ENCODE measurements around the gene SNX9. TPM values are rescaled to one million over a fixed set of nuclear protein-coding genes. Genes with fewer than 3 reads are reported as not detected.
A peak's percentile ranks its signal among the peaks of the same experiment; 100 is the strongest.

Gene SNX9
- total RNA-seq, 1 donor from 2014 or later: 53.4 TPM

GRCh38 chr6:157877149-157877548 is 54.1 kb downstream of the SNX9 start:
- Mint-ChIP-seq H3K36me3 (ENCODE audit: low read depth) (peaks cover 69% of the 10 kb centered on the region), H3K9me3 (no peaks in the 10 kb centered on the region), H3K4me1 (ENCODE audit: low read depth) (peaks cover 59% of the 10 kb centered on the region), H3K4me3 (no peak overlapping the region), H3K27ac (peak overlapping the region; percentile 34), H3K27me3 (ENCODE audit: insufficient read depth) (no peaks in the 10 kb centered on the region)
- no peak for DNase-seq (ENCODE audit: low spot score)
- intact Hi-C loops (cut with micrococcal nuclease): loop anchor here (10.0 kb wide), 1 partner anchor 552 kb away; the partner anchor contains the start of gene TMEM242

DNA sequence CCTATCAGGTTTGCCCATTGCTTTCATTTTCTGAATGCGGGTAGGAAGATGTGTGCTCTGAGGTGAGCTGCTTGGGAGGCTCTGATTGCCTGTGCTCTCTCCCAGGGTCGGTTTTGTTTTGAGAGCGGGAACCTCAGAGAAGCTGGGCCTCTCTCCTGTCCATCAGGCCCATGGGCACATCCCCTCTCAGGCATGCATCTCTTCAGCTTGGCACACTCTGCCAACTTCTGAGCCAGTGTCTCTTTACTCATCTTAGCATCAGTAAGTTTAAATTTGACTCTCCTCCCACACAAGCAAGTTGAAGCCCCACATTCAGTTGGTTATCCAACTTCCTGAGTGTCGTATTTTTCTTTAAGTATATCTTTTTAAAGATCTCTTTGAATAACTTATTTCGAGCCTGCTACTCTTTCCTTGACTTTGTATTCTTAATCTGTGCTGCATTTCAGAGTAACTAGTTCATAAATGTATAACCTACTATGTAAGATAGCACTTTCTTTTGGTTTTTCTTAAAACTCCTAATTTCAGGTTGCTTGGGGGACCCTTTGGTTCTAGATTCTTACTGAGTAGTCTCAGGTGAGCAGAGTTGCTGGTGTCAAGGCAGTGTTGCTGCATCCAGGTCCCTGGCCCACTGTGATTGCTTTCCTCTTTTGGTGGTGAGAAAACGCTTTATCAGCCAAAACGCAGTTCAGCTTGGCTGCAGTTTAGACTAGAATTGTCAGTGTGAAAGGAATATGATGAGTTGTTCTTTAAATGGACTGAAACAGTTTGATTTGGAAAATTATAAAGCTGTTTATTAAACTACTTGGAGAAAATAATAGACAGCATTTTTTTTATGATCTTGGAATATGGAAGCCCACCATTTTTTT is 54.8 kb downstream of the SNX9 start:
- intact Hi-C loops (cut with micrococcal nuclease): loop anchor here (10.0 kb wide), 1 partner anchor 553 kb away; the partner anchor contains the start of gene TMEM242
- Mint-ChIP-seq H3K4me3 (peak overlapping the region; percentile 5), H3K36me3 (ENCODE audit: low read depth) (peaks cover 73% of the 10 kb centered on the region), H3K27ac (peak overlapping the region; percentile 34), H3K9me3 (peaks cover 5% of the 10 kb centered on the region), H3K27me3 (ENCODE audit: insufficient read depth) (no peaks in the 10 kb centered on the region), H3K4me1 (ENCODE audit: low read depth) (peaks cover 66% of the 10 kb centered on the region)
- no peak for DNase-seq (ENCODE audit: low spot score)

DNA sequence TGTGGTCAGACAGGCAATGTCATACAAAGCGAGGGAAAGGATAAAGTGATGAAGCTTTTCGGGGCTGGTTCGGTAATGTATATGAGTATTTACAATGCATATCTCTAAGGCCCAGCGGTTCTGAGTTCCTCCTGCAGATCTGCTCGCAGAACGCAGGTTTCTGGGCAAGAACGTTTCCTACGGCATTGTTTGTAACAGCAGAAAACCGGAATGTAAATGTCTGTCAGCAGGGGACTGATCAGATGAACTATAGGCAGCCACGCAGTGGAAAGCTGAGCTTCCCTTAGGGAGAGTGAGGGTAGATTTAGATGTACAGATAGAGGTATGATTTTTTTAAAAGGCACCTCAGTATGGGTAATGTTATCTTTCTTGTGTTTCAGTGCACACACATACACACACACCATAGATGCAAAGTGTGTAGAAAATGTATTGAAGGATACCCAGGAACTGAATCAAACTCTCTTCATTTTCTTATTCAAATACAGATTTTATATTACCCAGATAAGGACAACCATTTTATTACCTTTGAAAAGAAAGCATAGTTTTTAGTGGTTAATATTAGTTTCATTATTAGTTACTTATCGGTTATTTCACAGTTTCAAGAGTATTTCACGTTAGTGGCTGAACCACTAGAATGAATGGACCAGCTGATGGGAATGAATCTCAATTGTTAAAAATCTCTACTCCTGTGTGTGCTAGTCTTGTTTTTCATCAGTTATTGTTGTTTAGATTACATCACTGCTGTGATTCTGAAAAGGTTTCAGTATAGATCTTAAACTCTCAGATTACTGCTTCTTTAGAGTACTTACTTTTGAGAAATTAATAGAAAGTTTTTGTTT is 56.2 kb downstream of the SNX9 start:
- intact Hi-C loops (cut with micrococcal nuclease): loop anchor here (10.0 kb wide), 1 partner anchor 554 kb away; the partner anchor contains the start of gene TMEM242
- Mint-ChIP-seq H3K36me3 (ENCODE audit: low read depth) (peaks cover 68% of the 10 kb centered on the region), H3K27ac (peak overlapping the region; percentile 38), H3K4me1 (ENCODE audit: low read depth) (peaks cover 72% of the 10 kb centered on the region), H3K4me3 (no peak overlapping the region), H3K27me3 (ENCODE audit: insufficient read depth) (no peaks in the 10 kb centered on the region), H3K9me3 (peaks cover 7% of the 10 kb centered on the region)
- DNase-seq (ENCODE audit: low spot score): no peak

DNA sequence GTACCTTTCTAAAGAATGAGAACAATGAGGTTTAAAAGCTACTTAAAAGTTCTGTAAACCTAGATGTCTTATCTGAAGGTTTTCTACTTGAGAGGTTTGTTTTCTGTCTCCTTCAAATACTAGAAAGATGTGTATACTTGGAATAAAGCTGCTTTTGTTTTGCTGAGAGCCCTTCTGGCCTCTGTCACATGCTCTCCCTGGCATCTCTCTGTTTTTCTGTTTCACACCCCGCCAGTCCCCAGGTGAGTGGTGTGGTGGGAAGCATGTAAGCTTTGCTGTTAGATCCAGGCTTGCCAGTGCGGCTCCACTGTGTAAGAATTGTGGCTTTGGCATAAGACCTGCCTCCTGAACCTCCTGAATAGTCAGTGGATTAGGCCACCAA is 56.8 kb downstream of the SNX9 start:
- Mint-ChIP-seq H3K4me3 (no peak overlapping the region), H3K4me1 (ENCODE audit: low read depth) (peaks cover 73% of the 10 kb centered on the region), H3K36me3 (ENCODE audit: low read depth) (peaks cover 67% of the 10 kb centered on the region), H3K27ac (peak overlapping the region; percentile 38), H3K27me3 (ENCODE audit: insufficient read depth) (no peaks in the 10 kb centered on the region), H3K9me3 (peaks cover 7% of the 10 kb centered on the region)
- intact Hi-C loops (cut with micrococcal nuclease): loop anchor here (10.0 kb wide), 2 partner anchors 415 to 555 kb away; partner anchors contain the start of gene TMEM242
- DNase-seq (ENCODE audit: low spot score): no peak

DNA sequence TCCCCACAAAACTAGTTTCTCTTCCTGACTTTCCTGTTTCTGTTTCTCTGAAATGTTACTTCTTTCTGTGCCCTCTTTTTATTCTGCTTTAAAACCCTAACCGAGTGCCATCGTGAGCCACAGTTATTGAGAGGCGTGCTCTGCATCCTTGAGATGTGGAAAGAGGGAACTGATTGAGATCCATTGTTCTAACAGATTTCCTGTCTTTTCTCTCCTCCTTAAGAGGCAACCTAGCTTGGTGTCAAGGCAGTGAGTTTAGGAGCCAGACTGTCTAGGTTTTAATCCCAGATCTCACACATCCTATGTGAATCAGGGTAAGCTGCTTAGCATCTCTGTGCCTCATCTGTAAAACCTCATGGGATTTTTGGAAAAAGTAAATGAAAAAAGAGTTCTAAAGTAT is 57.5 kb downstream of the SNX9 start:
- Mint-ChIP-seq H3K27ac (peak overlapping the region; percentile 3), H3K36me3 (ENCODE audit: low read depth) (peaks cover 65% of the 10 kb centered on the region), H3K27me3 (ENCODE audit: insufficient read depth) (no peaks in the 10 kb centered on the region), H3K4me3 (peak overlapping the region; percentile 11), H3K9me3 (peaks cover 7% of the 10 kb centered on the region), H3K4me1 (ENCODE audit: low read depth) (peaks cover 80% of the 10 kb centered on the region)
- no peak for DNase-seq (ENCODE audit: low spot score)
- intact Hi-C loops (cut with micrococcal nuclease): loop anchor here (10.0 kb wide), 1 partner anchor 416 kb away; no protein-coding TSS in a partner anchor

DNA sequence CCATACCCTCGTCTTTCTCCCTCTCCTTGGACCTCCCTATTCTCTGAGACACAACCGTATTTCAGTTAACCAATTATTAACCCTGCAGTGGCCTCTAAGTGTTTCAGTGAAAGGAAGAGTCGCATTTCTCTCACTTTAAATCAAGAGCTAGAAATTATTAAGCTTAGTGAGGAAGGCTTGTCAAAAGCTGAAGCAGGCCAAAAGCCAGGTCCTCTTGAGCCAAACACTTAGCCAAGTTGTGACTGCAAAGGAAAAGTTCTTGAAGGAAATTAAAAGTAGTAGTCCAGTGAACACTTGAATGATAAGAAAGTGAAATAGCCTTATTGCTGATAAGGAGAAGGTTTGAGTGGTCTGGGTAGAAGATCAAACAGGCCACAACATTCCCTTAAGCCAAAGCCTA is 58.3 kb downstream of the SNX9 start:
- Mint-ChIP-seq H3K4me1 (ENCODE audit: low read depth) (peaks cover 87% of the 10 kb centered on the region), H3K36me3 (ENCODE audit: low read depth) (peaks cover 66% of the 10 kb centered on the region), H3K4me3 (no peak overlapping the region), H3K9me3 (peaks cover 7% of the 10 kb centered on the region), H3K27ac (no peak overlapping the region), H3K27me3 (ENCODE audit: insufficient read depth) (no peaks in the 10 kb centered on the region)
- DNase-seq (ENCODE audit: low spot score): no peak
- intact Hi-C loops (cut with micrococcal nuclease): loop anchor here (10.0 kb wide), 1 partner anchor 417 kb away; no protein-coding TSS in a partner anchor

GRCh38 chr6:157884756-157885155 is 61.7 kb downstream of the SNX9 start:
- no peaks in the 10 kb centered on the region for H3K27me3 Mint-ChIP-seq (ENCODE audit: insufficient read depth)
- intact Hi-C loops (cut with micrococcal nuclease): loop anchor here (1.0 to 10.0 kb wide), 6 partner anchors 9 to 420 kb away; no protein-coding TSS in a partner anchor
- H3K4me1 Mint-ChIP-seq (ENCODE audit: low read depth): peaks cover 85% of the 10 kb centered on the region
- H3K36me3 Mint-ChIP-seq (ENCODE audit: low read depth): peaks cover 68% of the 10 kb centered on the region
- H3K27ac Mint-ChIP-seq: peak overlapping the region; percentile 88
- H3K9me3 Mint-ChIP-seq: peaks cover 11% of the 10 kb centered on the region
- H3K4me3 Mint-ChIP-seq: no peak overlapping the region
- no peak for DNase-seq (ENCODE audit: low spot score)

GRCh38 chr6:157885211-157885788 is 62.3 kb downstream of the SNX9 start:
- Mint-ChIP-seq H3K4me3 (peak overlapping the region; percentile 45), H3K36me3 (ENCODE audit: low read depth) (peaks cover 67% of the 10 kb centered on the region), H3K27ac (peak overlapping the region; percentile 88), H3K9me3 (peaks cover 11% of the 10 kb centered on the region), H3K27me3 (ENCODE audit: insufficient read depth) (no peaks in the 10 kb centered on the region), H3K4me1 (ENCODE audit: low read depth) (peaks cover 79% of the 10 kb centered on the region)
- intact Hi-C loops (cut with micrococcal nuclease): loop anchor here (1.0 to 10.0 kb wide), 6 partner anchors 8 to 420 kb away; no protein-coding TSS in a partner anchor
- peak; percentile 60 for DNase-seq (ENCODE audit: low spot score)

GRCh38 chr6:157885876-157886275 is 62.8 kb downstream of the SNX9 start:
- H3K4me1 Mint-ChIP-seq (ENCODE audit: low read depth): peaks cover 73% of the 10 kb centered on the region
- peaks cover 66% of the 10 kb centered on the region for H3K36me3 Mint-ChIP-seq (ENCODE audit: low read depth)
- H3K4me3 Mint-ChIP-seq: no peak overlapping the region
- no peak for DNase-seq (ENCODE audit: low spot score)
- H3K27me3 Mint-ChIP-seq (ENCODE audit: insufficient read depth): no peaks in the 10 kb centered on the region
- H3K27ac Mint-ChIP-seq: peak overlapping the region; percentile 88
- H3K9me3 Mint-ChIP-seq: peaks cover 11% of the 10 kb centered on the region
- intact Hi-C loops (cut with micrococcal nuclease): loop anchor here (1.0 to 10.0 kb wide), 6 partner anchors 7 to 421 kb away; no protein-coding TSS in a partner anchor

DNA sequence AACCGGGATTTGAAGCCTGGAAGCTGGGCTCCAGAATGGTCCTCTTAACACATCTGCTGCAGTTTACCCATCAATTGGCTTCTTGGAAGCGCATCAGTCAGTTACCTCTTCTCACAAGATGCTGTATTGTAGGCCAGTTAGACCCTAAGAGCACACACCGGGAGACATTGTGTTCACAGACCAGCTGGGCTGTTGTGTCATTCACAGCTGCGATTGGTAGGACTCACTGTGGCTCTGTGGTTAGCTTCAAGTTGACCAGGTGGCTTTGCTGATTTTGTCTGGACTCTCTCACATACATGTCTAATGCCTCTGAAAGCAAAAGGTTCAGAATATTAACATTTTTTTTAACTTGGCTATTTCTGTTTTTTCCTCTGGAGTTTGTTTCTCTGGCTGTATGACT is 64.8 kb downstream of the SNX9 start:
- peaks cover 4% of the 10 kb centered on the region for H3K9me3 Mint-ChIP-seq
- H3K27ac Mint-ChIP-seq: no peak overlapping the region
- no peaks in the 10 kb centered on the region for H3K27me3 Mint-ChIP-seq (ENCODE audit: insufficient read depth)
- H3K4me1 Mint-ChIP-seq (ENCODE audit: low read depth): peaks cover 74% of the 10 kb centered on the region
- peaks cover 59% of the 10 kb centered on the region for H3K36me3 Mint-ChIP-seq (ENCODE audit: low read depth)
- intact Hi-C loops (cut with micrococcal nuclease): loop anchor here (10.0 kb wide), 1 partner anchor 423 kb away; no protein-coding TSS in a partner anchor
- no peak for DNase-seq (ENCODE audit: low spot score)
- no peak overlapping the region for H3K4me3 Mint-ChIP-seq

GRCh38 chr6:157891544-157892362 is 68.7 kb downstream of the SNX9 start:
- peaks cover 4% of the 10 kb centered on the region for H3K9me3 Mint-ChIP-seq
- H3K27me3 Mint-ChIP-seq (ENCODE audit: insufficient read depth): no peaks in the 10 kb centered on the region
- H3K27ac Mint-ChIP-seq: peak overlapping the region; percentile 54
- peaks cover 64% of the 10 kb centered on the region for H3K4me1 Mint-ChIP-seq (ENCODE audit: low read depth)
- peak overlapping the region; percentile 45 for H3K4me3 Mint-ChIP-seq
- DNase-seq (ENCODE audit: low spot score): no peak
- intact Hi-C loops (cut with micrococcal nuclease): loop anchor here (2.0 kb wide), 1 partner anchor 17 kb away; no protein-coding TSS in a partner anchor
- H3K36me3 Mint-ChIP-seq (ENCODE audit: low read depth): peaks cover 54% of the 10 kb centered on the region
